IMR-90 (cell line): ENCODE data around the gene PRSS53. TPM values are rescaled to one million over a fixed set of nuclear protein-coding genes. Genes with fewer than 3 reads are reported as not detected.

ENCODE experiments used
- ATAC-seq: fragments of 200-7000 bp; cut with Tn5 transposase; 2 replicates; pipeline ENCODE4 v1.9.1; 2020; ENCODE audit warnings: low read depth, mild to moderate bottlenecking, moderate library complexity
- BruUV-seq: library from RNA; stranded (reverse); fragments of 400-500 nt; replicated peaks from 2 replicates; lab custom pipeline; 2021; lab: Mats Ljungman, UMichigan
- CTCF ChIA-PET: fragments of 300-600 bp; formaldehyde crosslinking; extraction: SDS; loops from one replicate; lab custom pipeline; 2021; ENCODE audit warnings: antibody characterized with exemption; lab: Yijun Ruan, JAX
- POLR2A ChIA-PET: fragments of 300-600 bp; sonication (Branson Sonifier 250); formaldehyde crosslinking; loops from one replicate; lab custom pipeline; 2022; ENCODE audit warnings: antibody characterized with exemption; ENCODE audit not compliant: unreplicated experiment; lab: Charles Lee
- DNase-seq: peaks from one replicate; pipeline ENCODE4 v3.0.0; 2013
- H2AFZ ChIP-seq: replicated peaks from 2 replicates; pipeline ENCODE3; 2013; ENCODE audit warnings: low read length, mild to moderate bottlenecking; ENCODE audit not compliant: poor library complexity
- H2AK5ac ChIP-seq: 2 replicates; pipeline ENCODE4 v1.6.1; 2013; ENCODE audit warnings: low read depth, low read length, inconsistent platforms
- H2AK9ac ChIP-seq: replicated peaks from 2 replicates; pipeline ENCODE3; 2013; ENCODE audit warnings: mild to moderate bottlenecking, low read depth, low read length, moderate library complexity; ENCODE audit not compliant: poor library complexity
- H2BK120ac ChIP-seq: 2 replicates; pipeline ENCODE4 v1.6.1; 2013; ENCODE audit warnings: low read depth, low read length, inconsistent platforms
- H2BK15ac ChIP-seq: 3 replicates; pipeline ENCODE4 v1.6.1; 2013; ENCODE audit warnings: low read depth, low read length, inconsistent platforms
- H2BK20ac ChIP-seq: 2 replicates; pipeline ENCODE4 v1.6.1; 2013; ENCODE audit warnings: low read depth, mild to moderate bottlenecking, inconsistent platforms, low read length, moderate library complexity
- H2BK5ac ChIP-seq: 2 replicates; pipeline ENCODE4 v1.6.1; 2013; ENCODE audit warnings: mild to moderate bottlenecking, low read depth, low read length, inconsistent platforms; ENCODE audit not compliant: poor library complexity, severe bottlenecking
- H3K14ac ChIP-seq: replicated peaks from 2 replicates; pipeline ENCODE4 v1.6.1; 2013; ENCODE audit warnings: low read depth, low read length, inconsistent platforms
- H3K18ac ChIP-seq: 2 replicates; pipeline ENCODE4 v1.6.1; 2013; ENCODE audit warnings: low read depth, low read length, control low read depth
- H3K23ac ChIP-seq: 2 replicates; pipeline ENCODE4 v1.6.1; 2013; ENCODE audit warnings: low read depth, low read length, inconsistent platforms
- H3K27ac ChIP-seq: 2 replicates; pipeline ENCODE4 v1.5.1; 2013; ENCODE audit warnings: mild to moderate bottlenecking, control low read depth, low read length; ENCODE audit not compliant: insufficient read depth
- H3K27me3 ChIP-seq: 2 replicates; pipeline ENCODE4 v1.6.1; 2013; ENCODE audit warnings: low read length; ENCODE audit not compliant: control insufficient read depth, insufficient read depth
- H3K36me3 ChIP-seq: 2 replicates; pipeline ENCODE4 v1.6.1; 2013; ENCODE audit warnings: low read length, mixed read lengths; ENCODE audit not compliant: control insufficient read depth, insufficient read depth
- H3K4ac ChIP-seq: 2 replicates; pipeline ENCODE4 v1.6.1; 2013; ENCODE audit warnings: low read depth, low read length, inconsistent platforms
- H3K4me1 ChIP-seq: 2 replicates; pipeline ENCODE4 v1.6.1; 2013; ENCODE audit warnings: low read length, mixed read lengths; ENCODE audit not compliant: control insufficient read depth, insufficient read depth
- H3K4me2 ChIP-seq: 2 replicates; pipeline ENCODE4 v1.6.1; 2013; ENCODE audit warnings: low read depth, mild to moderate bottlenecking, control low read depth, low read length, moderate library complexity
- H3K4me3 ChIP-seq: 2 replicates; pipeline ENCODE4 v1.5.1; 2013; ENCODE audit warnings: low read depth, mild to moderate bottlenecking, control low read depth, low read length, moderate library complexity; ENCODE audit not compliant: insufficient read depth
- H3K56ac ChIP-seq: 2 replicates; pipeline ENCODE4 v1.6.1; 2013; ENCODE audit warnings: low read length, inconsistent platforms; ENCODE audit not compliant: insufficient read depth; ENCODE audit errors: extremely low read depth
- H3K79me1 ChIP-seq, 2 experiments: 2 replicates each; pipeline ENCODE4 v1.6.1; 2013; ENCODE audit warnings: low read length in 2 of 2, inconsistent platforms in 1 of 2, low read depth in 1 of 2
- H3K9ac ChIP-seq: 2 replicates; pipeline ENCODE4 v1.6.1; 2013; ENCODE audit warnings: low read depth, low read length, control low read depth
- H3K9me1 ChIP-seq: 2 replicates; pipeline ENCODE4 v1.6.1; 2013; ENCODE audit warnings: low read length, inconsistent platforms; ENCODE audit not compliant: insufficient read depth
- H3K9me3 ChIP-seq: 2 replicates; pipeline ENCODE4 v1.6.1; 2013; ENCODE audit warnings: low read length; ENCODE audit not compliant: control insufficient read depth, insufficient read depth
- H4K20me1 ChIP-seq: 2 replicates; pipeline ENCODE4 v1.6.1; 2013; ENCODE audit warnings: low read length, inconsistent platforms; ENCODE audit not compliant: insufficient read depth
- H4K5ac ChIP-seq: 2 replicates; pipeline ENCODE4 v1.6.1; 2013; ENCODE audit warnings: mild to moderate bottlenecking, low read depth, low read length, control low read depth
- H4K8ac ChIP-seq, 2 experiments: 2 replicates each; pipeline ENCODE4 v1.6.1; 2013; ENCODE audit warnings: low read depth in 2 of 2, low read length in 2 of 2, control low read depth in 1 of 2, inconsistent platforms in 1 of 2
- H4K91ac ChIP-seq: 2 replicates; pipeline ENCODE4 v1.6.1; 2013; ENCODE audit warnings: low read depth, low read length, inconsistent platforms; ENCODE audit not compliant: insufficient read depth
- BHLHE40 ChIP-seq: fragments of 150-350 bp; IDR thresholded peaks from 2 replicates; pipeline ENCODE4 v1.6.1; 2016; ENCODE audit warnings: mild to moderate bottlenecking, low read depth, low read length
- CEBPB ChIP-seq: IDR thresholded peaks from 2 replicates; pipeline ENCODE4 v1.6.1; 2012; ENCODE audit warnings: low read depth, low read length, improper control_type of control experiment
- CHD1 ChIP-seq: IDR thresholded peaks from 2 replicates; pipeline ENCODE4 v1.6.1; 2012; ENCODE audit warnings: low read depth, low read length, improper control_type of control experiment
- FOS ChIP-seq: fragments of 150-350 bp; IDR thresholded peaks from 2 replicates; pipeline ENCODE4 v1.6.1; 2016; ENCODE audit warnings: low read depth, low read length
- MAZ ChIP-seq: IDR thresholded peaks from 2 replicates; pipeline ENCODE4 v1.6.1; 2012; ENCODE audit warnings: low read depth, mild to moderate bottlenecking, low read length, improper control_type of control experiment, moderate library complexity, borderline replicate concordance
- MXI1 ChIP-seq: IDR thresholded peaks from 2 replicates; pipeline ENCODE4 v1.6.1; 2012; ENCODE audit warnings: low read depth, mild to moderate bottlenecking, low read length, moderate library complexity, borderline replicate concordance
- NFE2L2 ChIP-seq: fragments of 150-350 bp; IDR thresholded peaks from 2 replicates; pipeline ENCODE4 v1.6.1; 2016; ENCODE audit warnings: low read depth, mild to moderate bottlenecking, low read length
- POLR2A ChIP-seq: IDR thresholded peaks from 2 replicates; pipeline ENCODE4 v1.6.1; 2012; ENCODE audit warnings: mild to moderate bottlenecking, low read depth, low read length
- RAD21 ChIP-seq: IDR thresholded peaks from 2 replicates; pipeline ENCODE4 v1.6.1; 2012; ENCODE audit warnings: low read length, improper control_type of control experiment
- RCOR1 ChIP-seq: IDR thresholded peaks from 2 replicates; pipeline ENCODE4 v1.6.1; 2012; ENCODE audit warnings: mild to moderate bottlenecking, low read length, improper control_type of control experiment; ENCODE audit not compliant: insufficient replicate concordance
- RFX5 ChIP-seq: IDR thresholded peaks from 2 replicates; pipeline ENCODE4 v1.8.0; 2012; ENCODE audit warnings: low read depth, mild to moderate bottlenecking, low read length, moderate library complexity
- SMC3 ChIP-seq: fragments of 150-350 bp; IDR thresholded peaks from 2 replicates; pipeline ENCODE4 v1.6.1; 2016; ENCODE audit warnings: low read depth, mild to moderate bottlenecking, antibody characterized with exemption, low read length, moderate library complexity
- USF2 ChIP-seq: fragments of 150-350 bp; IDR thresholded peaks from 2 replicates; pipeline ENCODE4 v1.6.1; 2017; ENCODE audit warnings: mild to moderate bottlenecking, antibody characterized with exemption, low read length, low read depth
- WGBS, 2 experiments: methylation state at CpG; one replicate each; pipeline versions ENCODE4 v1.1.5 to v1.1.7; 2013; ENCODE audit warnings: missing lambda C conversion rate in 2 of 2; ENCODE audit not compliant: insufficient read length in 1 of 2; ENCODE audit errors: extremely low coverage in 2 of 2; 5-methylcytosine and 5-hydroxymethylcytosine counted together
- dilution Hi-C: fragments of 300-500 bp; cut with HindIII; formaldehyde crosslinking; loops from one replicate; pipeline ENCODE4 v1.14.3; 2018; ENCODE audit warnings: low sequenced_read_pairs; ENCODE audit not compliant: unreplicated experiment
- in situ Hi-C: fragments of 300-500 bp; cut with MboI; formaldehyde crosslinking; loops from 3 replicates; pipeline ENCODE4 v1.14.3; 2019; ENCODE audit warnings: low sequenced_read_pairs, inconsistent platforms, mixed read lengths
- intact Hi-C: fragments of 100-400 bp; cut with micrococcal nuclease; formaldehyde crosslinking; loops from 2 replicates; pipeline ENCODE4 v1.10.0; 2022
- polyA plus RNA-seq, 3 experiments: library from polyadenylated mRNA; depleted of rRNA; stranded (reverse); fragments of >200 nt; gene quantifications; 2 replicates each; pipeline ENCODE4 v1.2.3, GENCODE V29; 2012; ENCODE audit warnings: low replicate concordance in 1 of 3
- total RNA-seq: library from RNA; depleted of rRNA; stranded (reverse); fragments of >200 nt; gene quantifications from 2 replicates; pipeline ENCODE4 v1.2.3, GENCODE V29; 2012
- TF ChIP-seq, protein P1 (sequence below): fragments of 150-350 bp; IDR thresholded peaks from 2 replicates; pipeline ENCODE4 v1.6.1; 2016; ENCODE audit warnings: low read depth, mild to moderate bottlenecking, low read length, moderate library complexity, borderline replicate concordance

Gene PRSS53
- total and polyA plus RNA-seq, 2 of the 4 experiments (the other 2 are of a cell fraction), result 0.72 to 5.9 TPM

- no peak overlapping the region for H2BK15ac ChIP-seq
- H3K9me1 ChIP-seq, result peaks cover 5% of the 10 kb centered on the region
- peaks cover 52% of the 10 kb centered on the region for H3K36me3 ChIP-seq
- H2BK120ac ChIP-seq, result no peak overlapping the region
- 100% methylated on average over 1 of the region's 8 CpGs; no CpG with 5 or more reads in 1 of the 2 experiments for WGBS, 2 experiments
- no peak overlapping the region for H4K91ac ChIP-seq
- no peak overlapping the region for H3K9ac ChIP-seq
- H3K27me3 ChIP-seq, result no peaks in the 10 kb centered on the region
- ChIA-PET CTCF (interaction anchor here (0.5 kb wide), 1 partner anchor 378 kb away, joined by 4 read pairs; no protein-coding TSS in a partner anchor), POLR2A (no interaction called here)
- TF ChIP-seq MXI1 (no peak), BHLHE40 (no peak), RFX5 (no peak), MAZ (no peak), RAD21 (no peak), NFE2L2 (no peak), SMC3 (no peak), RCOR1 (no peak), POLR2A (no peak), FOS (no peak), CEBPB (no peak), USF2 (no peak), CHD1 (no peak)
- TF ChIP-seq, protein P1, sequence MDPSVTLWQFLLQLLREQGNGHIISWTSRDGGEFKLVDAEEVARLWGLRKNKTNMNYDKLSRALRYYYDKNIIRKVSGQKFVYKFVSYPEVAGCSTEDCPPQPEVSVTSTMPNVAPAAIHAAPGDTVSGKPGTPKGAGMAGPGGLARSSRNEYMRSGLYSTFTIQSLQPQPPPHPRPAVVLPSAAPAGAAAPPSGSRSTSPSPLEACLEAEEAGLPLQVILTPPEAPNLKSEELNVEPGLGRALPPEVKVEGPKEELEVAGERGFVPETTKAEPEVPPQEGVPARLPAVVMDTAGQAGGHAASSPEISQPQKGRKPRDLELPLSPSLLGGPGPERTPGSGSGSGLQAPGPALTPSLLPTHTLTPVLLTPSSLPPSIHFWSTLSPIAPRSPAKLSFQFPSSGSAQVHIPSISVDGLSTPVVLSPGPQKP, result no peak
- H2AFZ ChIP-seq, result no peak overlapping the region
- H3K27ac ChIP-seq, result no peak overlapping the region
- no peak for ATAC-seq
- no TSS peak for BruUV-seq
- no peak overlapping the region for H3K4me3 ChIP-seq
- H3K9me3 ChIP-seq, result no peaks in the 10 kb centered on the region
- H4K20me1 ChIP-seq, result peaks cover 7% of the 10 kb centered on the region
- no peak overlapping the region for H2AK9ac ChIP-seq
- H4K8ac ChIP-seq, result no peak overlapping the region
- H3K18ac ChIP-seq, result no peak overlapping the region
- no peak overlapping the region for H2AK5ac ChIP-seq
- no peak overlapping the region for H3K23ac ChIP-seq
- no peak overlapping the region for H2BK20ac ChIP-seq
- intact Hi-C loops (no loop called here), in situ Hi-C loops (loop anchor here (10.0 kb wide), 1 partner anchor 103 kb away; the partner anchor contains the start of gene HSD3B7), dilution Hi-C loops (no loop called here)
- H3K14ac ChIP-seq, result no peak overlapping the region
- H3K56ac ChIP-seq, result no peak overlapping the region
- DNase-seq, result no peak
- no peak overlapping the region for H3K4ac ChIP-seq
- H4K5ac ChIP-seq, result no peak overlapping the region
- peaks cover 20 to 56% of the 10 kb centered on the region in 2 experiments for H3K79me1 ChIP-seq
- H2BK5ac ChIP-seq, result no peak overlapping the region
- H3K4me1 ChIP-seq, result no peaks in the 10 kb centered on the region; the same call in 1 of the 2 replicates
- no peak overlapping the region for H3K4me2 ChIP-seq
Measured at GRCh38 chr16:31087481-31087880, 1.3 kb downstream of the PRSS53 start.
